ENCODE data around the gene ANO4. TPM values are rescaled to one million over a fixed set of nuclear protein-coding genes. Genes with fewer than 3 reads are reported as not detected.

Gene ANO4
- total and polyA plus RNA-seq, 9 donors: 1.8 to 13.1 (median 5.6) TPM

- intact Hi-C loops (cut with DNase I): no loop called here
- no peak overlapping the region for H3K27ac ChIP-seq
- TF ChIP-seq CTCF (IDR thresholded peaks at IDR 0.05) (no peak), EP300 (IDR thresholded peaks at IDR 0.05) (no peak), POLR2A (IDR thresholded peaks at IDR 0.05) (no peak)
- H3K36me3 ChIP-seq: no peaks in the 10 kb centered on the region
- no peak for DNase-seq
- no peak overlapping the region for H3K4me3 ChIP-seq
- H3K4me1 ChIP-seq (ENCODE audit: insufficient read depth): no peaks in the 10 kb centered on the region
- H3K27me3 ChIP-seq: no peaks in the 10 kb centered on the region
- H3K9me3 ChIP-seq: no peaks in the 10 kb centered on the region
- 90 to 93% (median 91%) methylated on average over 4 of the region's 4 CpGs for WGBS, 3 donors
Observed at GRCh38 chr12:100857418-100857817, 62.8 kb downstream of the ANO4 start.

GRCh38 chr12:100857971-100858370 lies 63.4 kb downstream of the ANO4 start:
- no peak for DNase-seq
- Histone ChIP-seq H3K4me1 (ENCODE audit: insufficient read depth) (no peaks in the 10 kb centered on the region), H3K27ac (no peak overlapping the region), H3K36me3 (no peaks in the 10 kb centered on the region), H3K4me3 (no peak overlapping the region), H3K27me3 (no peaks in the 10 kb centered on the region), H3K9me3 (no peaks in the 10 kb centered on the region)
- TF ChIP-seq EP300 (IDR thresholded peaks at IDR 0.05) (no peak), POLR2A (IDR thresholded peaks at IDR 0.05) (no peak), CTCF (IDR thresholded peaks at IDR 0.05) (no peak)
- 91 to 96% (median 93%) methylated on average over 1 of the region's 1 CpG for WGBS, 3 donors
- intact Hi-C loops (cut with DNase I): no loop called here

GRCh38 chr12:100858656-100859055 lies 64.1 kb downstream of the ANO4 start:
- H3K4me1 ChIP-seq (ENCODE audit: insufficient read depth): no peaks in the 10 kb centered on the region
- no peak for DNase-seq
- intact Hi-C loops (cut with DNase I): no loop called here
- H3K27ac ChIP-seq: no peak overlapping the region
- TF ChIP-seq POLR2A (IDR thresholded peaks at IDR 0.05): no peak
- TF ChIP-seq EP300 (IDR thresholded peaks at IDR 0.05): no peak
- TF ChIP-seq CTCF (IDR thresholded peaks at IDR 0.05): no peak
- WGBS, 3 donors: 67 to 78% (median 77%) methylated on average over 1 of the region's 1 CpG
- H3K9me3 ChIP-seq: no peaks in the 10 kb centered on the region
- H3K4me3 ChIP-seq: no peak overlapping the region
- no peaks in the 10 kb centered on the region for H3K27me3 ChIP-seq
- no peaks in the 10 kb centered on the region for H3K36me3 ChIP-seq

- intact Hi-C loops (cut with DNase I): no loop called here
- H3K36me3 ChIP-seq: no peaks in the 10 kb centered on the region
- no peak overlapping the region for H3K4me3 ChIP-seq
- WGBS, 3 donors: 87 to 91% (median 90%) methylated on average over 5 of the region's 5 CpGs
- DNase-seq: no peak
- H3K9me3 ChIP-seq: no peaks in the 10 kb centered on the region
- H3K27ac ChIP-seq: no peak overlapping the region
- no peaks in the 10 kb centered on the region for H3K27me3 ChIP-seq
- TF ChIP-seq EP300 (IDR thresholded peaks at IDR 0.05) (no peak), POLR2A (IDR thresholded peaks at IDR 0.05) (no peak), CTCF (IDR thresholded peaks at IDR 0.05) (no peak)
- no peaks in the 10 kb centered on the region for H3K4me1 ChIP-seq (ENCODE audit: insufficient read depth)
Observed at GRCh38 chr12:100859063-100859627, 64.6 kb downstream of the ANO4 start.

Data from ovary (tissue), 9 donors.